ENCODE data around the gene PLLP. TPM values are rescaled to one million over a fixed set of nuclear protein-coding genes. Genes with fewer than 3 reads are reported as not detected.

Gene PLLP
- total and polyA plus RNA-seq, 9 of the 15 experiments (the other 6 are each of a cell fraction or from before 2014, with no cell fraction given) = 0.09 to 0.96 (median 0.27) TPM

DNA sequence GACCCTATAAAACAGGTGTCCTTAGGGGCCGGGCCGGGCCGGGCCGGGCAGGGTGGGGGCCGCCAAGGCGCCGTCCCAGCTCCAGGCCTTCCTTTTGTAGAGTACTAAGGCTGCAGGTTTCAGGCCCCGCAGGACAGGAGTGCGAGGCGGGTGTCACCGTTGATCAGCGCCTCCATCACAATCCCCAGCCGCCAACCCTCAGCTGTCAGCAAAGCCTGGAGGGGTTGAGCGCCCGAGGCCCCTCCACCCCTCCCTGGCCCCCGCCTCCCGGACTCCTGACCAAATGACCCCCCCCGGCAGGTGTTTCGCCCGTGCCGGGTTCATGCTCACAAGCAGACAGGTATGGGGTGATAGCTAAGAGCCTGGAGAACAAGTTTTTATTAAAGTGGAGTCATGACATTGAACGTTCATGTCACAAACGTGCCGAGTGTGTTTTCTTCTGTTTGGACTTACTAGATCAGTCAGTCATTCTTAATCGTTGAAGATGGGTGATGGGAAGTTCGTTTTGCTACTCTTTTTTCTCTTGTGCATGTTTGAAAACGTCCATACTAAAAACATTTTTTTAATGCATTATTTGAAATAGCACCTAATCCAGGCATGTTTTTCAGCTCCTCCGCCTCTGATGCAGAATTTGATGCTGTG, 38.9 kb downstream of the PLLP start:
- intact Hi-C loops (cut with micrococcal nuclease) (loop anchor here (1.0 kb wide), 1 partner anchor 55 kb away; no protein-coding TSS in a partner anchor), in situ Hi-C loops (cut with MboI) (no loop called here)
- WGBS (ENCODE audit: insufficient coverage, low coverage, missing lambda C conversion rate) = 8% methylated on average over 15 of the region's 28 CpGs
- no peaks in the 10 kb centered on the region for H4K20me1 ChIP-seq (replicated peaks; ENCODE audit: control insufficient read depth, insufficient read depth, low read length)
- ChIA-PET CTCF (ENCODE audit: low intra/inter-chr PET ratio) (no interaction called here), POLR2A (interaction anchor here (0.9 to 2.1 kb wide), 11 partner anchors 11 to 193 kb away, joined by 3 to 15 read pairs (median 4); partner anchors contain the start of genes PSME3IP1 and RSPRY1)
- peak; percentile 54 for ATAC-seq
- peak overlapping the region; percentile 76 for H3K4me2 ChIP-seq (ENCODE audit: insufficient read depth, low read length)
- H3K4me3 ChIP-seq = peak overlapping the region; percentile 84
- BruUV-seq (replicated peaks) = no TSS peak
- peak overlapping the region; percentile 79 for H3K27ac ChIP-seq (ENCODE audit: extremely low read depth, low read depth, low read length)
- H3K9me1 ChIP-seq (ENCODE audit: control insufficient read depth, insufficient read depth, low read length) = no peaks in the 10 kb centered on the region
- peaks cover 20% of the 10 kb centered on the region; the same call in 2 of the 3 replicates for H3K36me3 ChIP-seq (ENCODE audit: control insufficient read depth, insufficient read depth, low read length)
- H3K9me3 ChIP-seq (replicated peaks; ENCODE audit: control insufficient read depth, insufficient read depth, low read depth, low read length) = no peaks in the 10 kb centered on the region
- H3K9ac ChIP-seq (ENCODE audit: insufficient read depth in 1 of 2, low read depth in 2 of 2, low read length in 2 of 2) = peak overlapping the region; percentile 81 to 95
- no peaks in the 10 kb centered on the region for H3K27me3 ChIP-seq (ENCODE audit: control insufficient read depth in 2 of 2, insufficient read depth in 2 of 2, low read length in 2 of 2)
- FAIRE-seq = peak; percentile 77
- peaks cover 9% of the 10 kb centered on the region; the same call in 2 of the 3 replicates for H3K79me2 ChIP-seq (ENCODE audit: control insufficient read depth, insufficient read depth, low read length)
- peaks cover 7 to 8% of the 10 kb centered on the region in 2 experiments; a peak in 4 of 5 replicates for H3K4me1 ChIP-seq (replicated peaks in 1 of 2; ENCODE audit: control insufficient read depth in 2 of 2, insufficient read depth in 2 of 2, low read length in 2 of 2)
- peak in 2 of 4 experiments; percentile 42 to 51 for DNase-seq (ENCODE audit: extremely low read depth in 1 of 4, low spot score in 3 of 4)
- peak overlapping the region; percentile 86 for H2AFZ ChIP-seq (ENCODE audit: low read depth, low read length)
- TF ChIP-seq RBFOX2 (IDR thresholded peaks at IDR 0.05; ENCODE audit: low read depth, low read length) (peak; percentile 52), E2F3 (CRISPR knock-in tag; IDR thresholded peaks at IDR 0.05) (no peak), ELK3 (CRISPR knock-in tag; IDR thresholded peaks at IDR 0.05) (no peak), ZNF707 (CRISPR knock-in tag; conservative IDR thresholded peaks at IDR 0.05) (no peak), NFE2L1 (tag; IDR thresholded peaks at IDR 0.05; ENCODE audit: borderline replicate concordance, low read depth) (no peak), CLOCK (CRISPR knock-in tag; IDR thresholded peaks at IDR 0.05; ENCODE audit: borderline replicate concordance) (no peak), ZHX1 (conservative IDR thresholded peaks at IDR 0.05; ENCODE audit: low read length) (no peak), MYC (IDR thresholded peaks at IDR 0.05; ENCODE audit: low read depth, low read length) (no peak), MYC (CRISPR knock-in tag; IDR thresholded peaks at IDR 0.05; ENCODE audit: borderline replicate concordance, low read depth) (peak; percentile 52; the same call in 1 of the 2 replicates), PHB (CRISPR knock-in tag; IDR thresholded peaks at IDR 0.05) (0 out of 2 replicates have a peak, but pooled peaks have one; percentile 76), TFE3 (CRISPR knock-in tag; IDR thresholded peaks at IDR 0.05) (no peak)

Measured in K562 (cell line).